Activated T-cell treated with anti-CD3 and anti-CD28 coated beads for 4 hours (primary cell): ENCODE results near the gene CRK.
A peak's percentile ranks its signal among the peaks of the same experiment; 100 is the strongest.

ENCODE experiments used
- DNase-seq: peaks from one replicate; pipeline ENCODE4 v3.0.0-alpha.2; 2020

The CRK gene

DNA sequence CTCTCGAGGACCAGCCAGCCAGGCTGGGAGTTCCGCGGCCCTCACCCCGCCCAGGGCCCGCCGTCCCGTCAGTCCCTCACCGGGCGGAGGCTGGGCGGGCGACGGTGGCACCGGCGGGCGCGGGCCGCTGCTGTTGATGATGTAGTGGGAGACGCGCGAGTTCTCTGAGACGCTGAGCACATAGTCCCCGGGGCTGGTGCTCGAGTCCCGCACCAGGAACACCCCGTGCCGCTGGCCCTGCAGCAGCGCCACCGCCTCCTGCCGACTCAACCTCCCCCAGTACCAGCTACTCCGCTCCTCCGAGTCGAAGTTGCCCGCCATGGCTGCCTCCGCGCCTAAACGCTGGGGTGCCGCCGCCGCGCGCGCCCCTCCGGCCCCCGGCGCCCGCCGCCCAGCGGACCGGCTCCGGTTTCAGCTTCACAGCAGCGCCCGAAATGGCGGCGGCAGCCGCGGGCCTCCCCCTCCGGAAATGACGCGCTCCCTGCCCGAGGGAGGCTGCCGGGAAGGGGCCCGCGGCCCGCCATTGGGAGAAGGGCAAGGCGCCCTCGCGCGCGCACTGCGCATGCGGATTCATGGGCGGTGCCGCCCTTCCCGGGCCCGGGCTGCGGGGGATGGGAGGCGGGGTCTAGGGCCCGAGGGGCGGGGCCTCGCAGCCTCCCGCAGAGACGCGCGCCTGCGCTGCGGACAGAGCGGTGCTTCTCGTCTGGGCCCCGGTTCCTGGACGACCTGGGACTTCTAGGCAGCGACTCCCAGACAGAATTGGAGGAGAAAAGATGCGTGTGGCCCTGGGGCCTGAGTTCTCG, at the start of gene CRK:
CRK (minus strand) TSS at position 436 of the 803 bp plus-strand sequence; CDS start at position 321, 115 bp downstream.
- DNase-seq, result peak; percentile 98

- DNase-seq, result no peak
Observed at GRCh38 chr17:1505586-1505985, 49.6 kb upstream of the CRK start.

GRCh38 chr17:1504866-1505265, 48.8 kb upstream of the CRK start:
- no peak for DNase-seq

- DNase-seq, result no peak
Observed at GRCh38 chr17:1503699-1504098, 47.7 kb upstream of the CRK start.

DNA sequence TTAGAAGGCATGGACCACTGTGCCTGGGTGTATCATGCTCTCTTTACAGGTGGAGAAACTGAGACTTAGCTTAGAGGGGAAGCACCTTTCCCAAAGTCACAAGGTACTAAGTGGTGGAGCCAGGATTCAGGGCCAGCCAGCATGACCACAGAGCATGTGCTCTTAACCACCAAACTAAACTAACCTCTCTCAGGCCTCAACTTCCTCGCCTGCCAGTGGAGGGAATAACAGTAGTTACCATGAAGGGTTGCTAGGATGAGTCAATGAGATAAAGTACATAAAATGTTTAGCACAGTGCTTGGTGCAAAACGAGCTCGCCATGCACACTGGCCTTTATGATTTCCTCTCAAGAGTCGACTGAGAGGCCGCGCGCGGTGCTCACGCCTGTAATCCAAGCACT, 42.8 kb upstream of the CRK start:
- no peak for DNase-seq

DNA sequence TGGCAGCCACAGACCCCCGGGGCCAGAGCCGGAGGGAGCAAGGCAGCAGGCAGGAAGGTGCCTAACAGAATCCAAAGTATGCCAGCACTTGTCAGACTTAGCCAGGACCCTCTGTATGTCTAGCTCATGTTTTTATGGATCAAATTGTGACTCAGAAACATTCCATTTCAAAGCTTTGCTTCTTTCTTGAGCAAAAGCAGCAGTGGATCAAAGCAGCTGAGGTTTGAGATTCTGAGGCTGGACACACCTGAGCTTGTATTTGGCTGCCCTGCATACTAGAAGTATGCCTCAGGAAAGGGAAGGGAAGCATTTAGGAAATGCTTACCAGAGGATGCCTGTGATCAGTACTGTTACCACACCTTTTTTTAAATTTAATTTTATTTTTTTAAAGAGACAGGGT, 42.2 kb upstream of the CRK start:
- no peak for DNase-seq

- no peak for DNase-seq
Observed at GRCh38 chr17:1497831-1498230, 41.8 kb upstream of the CRK start.

DNA sequence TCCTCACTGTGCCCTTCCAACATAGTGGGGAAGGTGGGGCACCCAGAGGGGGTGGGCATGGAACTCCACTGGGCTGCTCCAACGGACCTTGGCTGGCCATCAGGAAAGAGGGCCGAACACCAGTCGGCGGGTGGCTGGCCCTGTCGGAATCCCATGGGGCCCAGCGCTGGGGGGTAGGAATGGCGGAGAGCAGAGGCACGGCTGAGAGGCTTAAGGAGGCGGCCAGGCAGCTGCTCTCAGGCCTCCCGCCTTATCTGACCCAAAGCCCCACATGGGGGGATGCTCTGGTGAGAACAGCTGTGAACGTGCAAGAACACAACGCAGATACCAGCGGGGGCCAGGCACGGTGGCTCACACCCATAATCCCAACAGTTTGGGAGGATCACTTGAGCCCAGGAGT, 40.8 kb upstream of the CRK start:
- DNase-seq, result no peak

DNA sequence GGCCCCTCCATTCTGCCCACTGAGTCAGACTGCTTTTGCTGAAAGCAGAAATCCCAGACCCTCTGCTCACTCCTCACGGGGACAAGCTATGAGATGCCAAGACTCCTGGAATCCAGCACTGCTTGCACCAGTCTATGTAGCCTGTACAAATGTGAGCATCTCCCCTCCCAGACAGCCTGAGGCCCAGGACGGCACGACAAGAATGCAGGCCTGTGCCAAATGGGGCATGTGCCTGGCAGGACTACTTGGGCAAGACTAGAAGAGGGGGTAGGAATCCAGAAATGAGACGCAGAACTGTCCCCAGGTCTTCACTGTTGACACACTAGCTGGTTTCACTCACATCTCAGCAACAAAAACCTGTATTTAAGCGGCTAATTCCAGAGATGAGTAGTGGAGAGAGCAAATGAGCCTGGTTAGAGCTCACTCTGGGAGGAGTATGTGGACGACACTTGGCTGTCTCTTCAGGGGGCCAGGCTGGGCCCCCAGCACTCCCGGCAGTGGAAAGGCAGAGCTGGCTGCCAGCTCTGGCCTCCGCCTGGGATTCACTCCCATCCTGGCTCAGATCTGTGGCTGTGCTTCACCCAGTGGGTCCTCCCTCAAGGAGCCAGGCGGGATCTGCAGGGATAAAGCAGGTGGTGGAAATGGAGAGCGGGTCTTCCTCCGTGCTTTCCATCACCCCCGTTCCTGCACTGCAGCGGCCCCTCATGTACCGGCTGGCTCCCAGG, 39.4 kb upstream of the CRK start:
- DNase-seq, result no peak

- no peak for DNase-seq
Observed at GRCh38 chr17:1494736-1495253, 38.8 kb upstream of the CRK start.

GRCh38 chr17:1494203-1494602, 38.2 kb upstream of the CRK start:
- DNase-seq, result no peak

- no peak for DNase-seq
Observed at GRCh38 chr17:1493291-1493980, 37.4 kb upstream of the CRK start.

- no peak for DNase-seq
Observed at GRCh38 chr17:1492249-1493206, 36.5 kb upstream of the CRK start, which contains the start of gene MYO1C. Gene MYO1C, minus strand, starts transcription at chr17:1492686. Its CDS starts 199 bp downstream, at chr17:1492487.

GRCh38 chr17:1491443-1492248, 35.6 kb upstream of the CRK start:
- no peak for DNase-seq

- peak; percentile 49 for DNase-seq
Observed at GRCh38 chr17:1490643-1491442, 34.8 kb upstream of the CRK start.

- DNase-seq, result no peak
Observed at GRCh38 chr17:1488826-1489270, 32.8 kb upstream of the CRK start.

GRCh38 chr17:1487939-1488825, 32.1 kb upstream of the CRK start:
- peak; percentile 53 for DNase-seq

GRCh38 chr17:1486802-1487695, 31.0 kb upstream of the CRK start:
- DNase-seq, result peak; percentile 72
